IPS-11a (cell line): ENCODE measurements around the gene C22orf15.
A peak's percentile ranks its signal among the peaks of the same experiment; 100 is the strongest.

Experiments
- H3K4me3 ChIP-seq: one replicate; pipeline ENCODE4 v1.5.1; 2013; ENCODE audit warnings: low read depth, low read length, control low read depth

The C22orf15 gene

GRCh38 chr22:23772649-23773473 is 10.1 kb downstream of the C22orf15 start, which contains the start of gene MMP11:
MMP11 (plus strand) TSS chr22:23772849; CDS start chr22:23772871, 22 bp downstream.
- H3K4me3 ChIP-seq: peak within 1 kb of the TSS; percentile 33

GRCh38 chr22:23773483-23774113 is 10.8 kb downstream of the C22orf15 start:
- H3K4me3 ChIP-seq: peak overlapping the region; percentile 33

GRCh38 chr22:23774114-23774921 is 11.5 kb downstream of the C22orf15 start:
- H3K4me3 ChIP-seq: no peak overlapping the region

- H3K4me3 ChIP-seq: no peak overlapping the region
Measured at GRCh38 chr22:23774922-23775436, 12.2 kb downstream of the C22orf15 start.

GRCh38 chr22:23775779-23776375 is 13.1 kb downstream of the C22orf15 start:
- no peak overlapping the region for H3K4me3 ChIP-seq

- H3K4me3 ChIP-seq: no peak overlapping the region
Measured at GRCh38 chr22:23777776-23778576, 15.2 kb downstream of the C22orf15 start.

- no peak overlapping the region for H3K4me3 ChIP-seq
Measured at GRCh38 chr22:23778577-23778900, 15.7 kb downstream of the C22orf15 start.

GRCh38 chr22:23779083-23779482 is 16.3 kb downstream of the C22orf15 start:
- H3K4me3 ChIP-seq: no peak overlapping the region

GRCh38 chr22:23779731-23780130 is 16.9 kb downstream of the C22orf15 start:
- H3K4me3 ChIP-seq: no peak overlapping the region

- no peak overlapping the region for H3K4me3 ChIP-seq
Measured at GRCh38 chr22:23780146-23780748, 17.5 kb downstream of the C22orf15 start.

- H3K4me3 ChIP-seq: no peak overlapping the region
Measured at GRCh38 chr22:23781065-23781464, 18.3 kb downstream of the C22orf15 start.

- no peak overlapping the region for H3K4me3 ChIP-seq
Measured at GRCh38 chr22:23781511-23782183, 18.9 kb downstream of the C22orf15 start.

- no peak overlapping the region for H3K4me3 ChIP-seq
Measured at GRCh38 chr22:23782252-23782651, 19.5 kb downstream of the C22orf15 start.

- H3K4me3 ChIP-seq: no peak overlapping the region
Measured at GRCh38 chr22:23782703-23783102, 19.9 kb downstream of the C22orf15 start.

GRCh38 chr22:23783265-23784150 is 20.7 kb downstream of the C22orf15 start:
- no peak overlapping the region for H3K4me3 ChIP-seq

GRCh38 chr22:23784215-23784732 is 21.5 kb downstream of the C22orf15 start:
- H3K4me3 ChIP-seq: no peak overlapping the region

- peak overlapping the region; percentile 76 for H3K4me3 ChIP-seq
Measured at GRCh38 chr22:23786261-23786710, 23.5 kb downstream of the C22orf15 start.
